GM18951 (cell line): ENCODE measurements around the gene ATP6V1E1.
A peak's percentile ranks its signal among the peaks of the same experiment; 100 is the strongest.
"Not testable (repeated sequence)": the region's sequence is repeated elsewhere in the genome, so short reads cannot be mapped to it uniquely, and the experiment has no call there.

Experiments used
- POLR2A ChIP-seq: IDR thresholded peaks from 4 replicates; pipeline ENCODE4 v1.6.1; 2011; ENCODE audit warnings: mild to moderate bottlenecking; ENCODE audit not compliant: insufficient read length, insufficient read depth; ENCODE audit errors: extremely low read depth
- in situ Hi-C: fragments of 300-500 bp; cut with MboI; formaldehyde crosslinking; loops from one replicate; pipeline ENCODE4 v1.12.0; 2022; ENCODE audit warnings: low sequenced_read_pairs, mixed read lengths, inconsistent platforms; ENCODE audit not compliant: unreplicated experiment

Gene ATP6V1E1

GRCh38 chr22:17639247-17639741 lies 10.7 kb upstream of the ATP6V1E1 start:
- in situ Hi-C loops: no loop called here
- TF ChIP-seq POLR2A: peak; percentile 31

GRCh38 chr22:17638432-17639246 lies 10.1 kb upstream of the ATP6V1E1 start, which contains the start of gene BCL2L13:
TSS of gene BCL2L13 (plus strand) at chr22:17638757. CDS start at chr22:17655712, 16,955 bp downstream.
- in situ Hi-C loops: no loop called here
- TF ChIP-seq POLR2A: peak; percentile 97

- in situ Hi-C loops: no loop called here
- no peak for TF ChIP-seq POLR2A
These were observed 9.6 kb upstream of the ATP6V1E1 start for GRCh38 chr22:17638182-17638431.

DNA sequence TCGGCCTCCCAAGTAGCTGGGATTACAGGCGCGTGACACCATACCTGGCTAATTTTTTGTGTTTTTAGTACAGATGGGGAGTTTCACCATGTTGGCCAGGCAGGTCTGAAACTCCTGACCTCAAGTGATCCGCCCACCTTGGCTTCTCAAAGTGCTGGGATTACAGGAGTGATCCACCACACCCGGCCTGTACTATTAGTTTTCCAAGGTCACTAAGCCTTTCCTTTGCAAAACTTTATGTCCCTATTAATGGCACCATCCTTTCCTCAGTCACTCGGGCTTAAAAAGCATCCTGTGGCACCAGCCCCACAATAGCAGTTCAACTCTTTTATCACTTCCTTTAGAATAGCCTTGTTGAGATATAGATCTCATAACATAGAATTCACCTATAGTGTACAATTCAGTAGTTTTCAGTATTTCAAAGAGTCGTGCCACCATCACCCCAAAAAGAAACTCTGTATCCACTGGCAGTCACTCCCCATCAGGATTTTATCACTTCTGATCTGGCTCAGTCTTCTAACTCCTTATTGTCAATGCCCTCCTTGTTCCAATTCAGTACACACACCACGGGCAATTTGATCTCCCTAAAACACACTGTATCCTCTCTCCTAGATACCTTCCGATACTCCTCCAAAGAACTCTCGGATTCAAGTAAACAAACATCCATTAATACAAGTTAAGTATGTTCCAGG lies 9.1 kb upstream of the ATP6V1E1 start:
- in situ Hi-C loops: no loop called here
- no peak for TF ChIP-seq POLR2A

DNA sequence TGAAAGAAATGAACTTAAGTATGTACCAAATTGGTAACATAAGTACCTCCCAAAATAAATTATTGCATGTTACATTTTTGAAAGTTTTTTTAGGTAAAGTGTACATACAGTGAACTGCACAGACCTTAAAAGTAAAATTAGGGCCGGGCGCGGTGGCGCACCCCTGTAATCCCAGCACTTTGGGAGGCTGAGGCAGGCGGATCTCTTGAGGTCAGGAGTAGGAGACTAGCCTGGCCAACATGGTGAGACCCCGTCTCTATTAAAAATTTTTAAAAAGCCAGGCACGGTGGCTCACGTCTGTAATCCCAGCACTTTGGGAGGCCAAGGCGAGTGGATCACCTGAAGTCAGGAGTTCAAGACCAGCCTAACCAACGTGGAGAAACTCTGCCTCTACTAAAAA lies 8.3 kb upstream of the ATP6V1E1 start:
- in situ Hi-C loops: not testable (repeated sequence)

GRCh38 chr22:17634696-17635095 lies 6.1 kb upstream of the ATP6V1E1 start:
- no peak for TF ChIP-seq POLR2A
- in situ Hi-C loops: no loop called here

DNA sequence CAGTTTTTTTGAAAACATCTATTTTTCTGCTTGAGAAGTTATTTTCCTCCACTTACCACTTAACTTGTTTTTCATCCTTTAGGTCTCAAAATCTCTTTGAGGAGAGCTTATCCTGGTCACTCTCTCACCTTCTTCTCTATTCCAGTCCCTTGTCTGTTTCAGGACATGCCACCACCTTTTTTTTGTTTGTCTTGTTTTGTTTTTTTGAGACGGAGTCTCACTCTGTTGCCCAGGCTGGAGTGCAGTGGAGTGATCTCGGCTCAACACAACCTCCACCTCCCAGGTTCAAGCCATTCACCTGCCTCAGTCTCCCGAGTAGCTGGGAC lies 5.4 kb upstream of the ATP6V1E1 start:
- in situ Hi-C loops: no loop called here
- TF ChIP-seq POLR2A: no peak

GRCh38 chr22:17633217-17633997 lies 4.9 kb upstream of the ATP6V1E1 start:
- in situ Hi-C loops: no loop called here
- no peak for TF ChIP-seq POLR2A

DNA sequence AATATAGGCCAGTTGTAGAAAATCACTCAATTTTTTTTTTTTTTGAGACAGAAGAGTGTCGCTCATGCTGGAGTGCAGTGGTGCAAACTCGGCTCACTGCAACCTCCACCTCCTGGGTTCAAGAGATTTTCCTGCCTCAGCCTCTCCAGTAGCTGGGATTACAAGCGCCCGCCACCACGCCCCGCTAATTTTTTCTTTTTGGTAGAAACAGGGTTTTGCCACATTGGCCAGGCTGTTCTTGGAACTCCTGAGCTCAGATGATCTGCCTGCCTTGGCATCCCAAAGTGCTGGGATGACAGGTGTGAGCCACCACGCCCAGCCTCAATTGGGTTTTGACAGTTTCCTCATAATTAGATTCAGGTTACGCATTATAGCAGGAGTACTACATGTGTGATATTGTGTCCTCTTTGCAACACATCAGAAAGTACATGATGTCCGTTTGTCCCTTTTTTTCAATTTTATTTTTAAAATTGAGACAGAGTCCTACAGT lies 2.6 kb upstream of the ATP6V1E1 start:
- in situ Hi-C loops: no loop called here
- TF ChIP-seq POLR2A: no peak

GRCh38 chr22:17629641-17630040 lies 1.1 kb upstream of the ATP6V1E1 start:
- in situ Hi-C loops: no loop called here

DNA sequence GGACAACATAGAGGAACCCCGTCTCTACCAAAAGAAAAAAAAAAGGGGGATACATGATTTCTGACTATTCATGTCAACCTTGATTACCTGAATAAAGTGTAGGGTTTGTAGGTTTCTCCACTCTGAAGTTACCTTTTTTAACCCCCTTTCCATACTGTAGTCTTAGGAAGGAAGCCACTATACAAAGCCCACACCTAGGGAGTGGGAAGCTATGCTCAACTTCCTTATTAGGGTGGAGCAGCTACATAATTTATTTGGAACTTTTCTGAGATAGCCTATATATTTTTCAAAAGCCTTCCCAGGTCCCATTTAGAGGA lies 582 bp upstream of the ATP6V1E1 start:
- in situ Hi-C loops: no loop called here
- no peak for TF ChIP-seq POLR2A

More at GRCh38 chr22:17629641-17630040, 1.1 kb upstream of the ATP6V1E1 start:
- TF ChIP-seq POLR2A: no peak

GRCh38 chr22:17627961-17628405 lies 566 bp downstream of the ATP6V1E1 start:
- TF ChIP-seq POLR2A: no peak
- in situ Hi-C loops: no loop called here

- in situ Hi-C loops: no loop called here
- no peak for TF ChIP-seq POLR2A
These were observed 15.3 kb downstream of the ATP6V1E1 start for GRCh38 chr22:17613280-17613679.
